ENCODE results near the gene TENM4.

Gene TENM4

DNA sequence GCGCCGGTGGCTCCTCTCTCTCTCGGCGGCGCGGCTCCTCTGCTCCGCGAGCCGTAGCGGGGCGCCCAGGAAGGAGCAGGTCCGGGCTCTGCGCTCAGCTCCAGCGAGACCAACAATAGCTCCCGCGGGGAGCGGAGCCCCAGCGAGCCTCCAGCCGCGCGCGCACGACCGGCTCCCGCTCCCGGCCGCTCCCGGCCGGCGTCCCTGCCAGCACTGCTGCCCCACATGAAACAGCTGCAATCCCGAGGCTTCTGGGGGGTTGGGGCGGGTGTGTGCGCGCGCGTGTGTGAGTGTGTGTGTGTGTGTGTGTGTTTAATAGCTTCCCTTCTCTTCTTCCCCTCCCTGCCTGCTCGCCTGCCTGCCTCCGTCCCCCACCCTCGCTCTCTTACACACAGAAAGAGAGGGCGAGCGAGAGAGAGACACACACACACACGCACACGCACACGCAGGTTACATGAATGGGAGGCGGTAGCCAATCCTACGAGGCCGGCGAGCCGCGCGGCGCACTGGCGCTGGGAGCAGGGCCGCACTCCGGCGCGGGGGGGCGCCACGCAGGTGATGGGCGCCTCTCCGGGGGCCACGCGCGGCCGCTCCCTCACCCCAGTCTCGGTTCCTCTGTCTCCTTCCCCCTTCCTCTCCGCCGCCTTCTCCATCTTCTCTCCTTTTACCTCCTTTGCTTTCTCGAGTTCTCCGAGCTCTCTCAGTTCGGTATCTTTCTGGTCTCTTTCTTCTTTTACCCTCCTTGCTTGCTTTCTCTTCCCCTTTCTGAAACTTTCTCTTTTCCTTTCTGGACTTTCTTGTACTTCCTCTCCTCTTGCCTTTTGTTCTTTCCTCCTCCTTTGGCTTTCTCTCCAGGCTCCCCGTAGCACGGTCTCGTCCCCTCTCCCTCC lies at the start of gene TENM4:
TENM4 (minus strand) TSS at position 460 of the 890 bp plus-strand sequence. CDS start 371,086 bp downstream, outside the sequence.
- DNase-seq, result peak; percentile 62

DNA sequence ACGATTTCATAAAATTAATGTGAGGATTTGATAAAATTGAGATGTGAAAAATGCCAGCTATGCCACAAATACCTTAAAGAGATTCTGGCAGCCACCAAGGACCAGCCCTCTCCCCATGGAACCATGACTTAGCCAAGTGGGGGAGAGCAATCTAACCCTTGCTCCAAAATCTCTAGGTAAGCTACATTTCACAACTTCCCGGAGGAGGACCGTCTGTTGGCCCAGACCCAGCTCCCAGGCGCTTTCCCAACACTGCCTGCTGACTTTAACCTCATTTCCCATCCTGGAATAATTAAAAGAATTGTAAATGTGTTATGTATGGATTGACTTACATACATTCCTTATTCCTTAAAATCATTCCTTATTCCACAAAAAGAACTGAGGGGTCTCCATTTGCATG lies 47.5 kb upstream of the TENM4 start:
- DNase-seq, result no peak

DNA sequence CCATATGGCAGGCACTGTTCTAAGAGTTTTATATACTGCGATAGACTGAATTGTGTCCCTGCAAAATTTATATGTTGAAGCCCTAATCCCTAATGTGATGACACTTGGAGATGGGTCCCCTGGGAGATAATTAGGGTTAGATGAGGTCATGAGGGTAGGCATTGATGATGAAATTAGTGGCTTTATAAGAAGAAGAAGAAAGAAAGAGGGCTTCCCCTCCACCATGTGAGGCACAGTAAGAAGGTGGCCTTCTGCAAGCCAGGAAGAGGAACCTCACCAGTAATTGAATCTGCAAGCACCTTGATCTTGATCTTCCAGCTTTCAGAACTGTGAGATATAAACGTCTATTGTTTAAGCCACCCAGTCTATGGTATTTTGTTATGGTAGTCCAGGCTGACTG lies 46.6 kb upstream of the TENM4 start:
- DNase-seq, result peak; percentile 43

DNA sequence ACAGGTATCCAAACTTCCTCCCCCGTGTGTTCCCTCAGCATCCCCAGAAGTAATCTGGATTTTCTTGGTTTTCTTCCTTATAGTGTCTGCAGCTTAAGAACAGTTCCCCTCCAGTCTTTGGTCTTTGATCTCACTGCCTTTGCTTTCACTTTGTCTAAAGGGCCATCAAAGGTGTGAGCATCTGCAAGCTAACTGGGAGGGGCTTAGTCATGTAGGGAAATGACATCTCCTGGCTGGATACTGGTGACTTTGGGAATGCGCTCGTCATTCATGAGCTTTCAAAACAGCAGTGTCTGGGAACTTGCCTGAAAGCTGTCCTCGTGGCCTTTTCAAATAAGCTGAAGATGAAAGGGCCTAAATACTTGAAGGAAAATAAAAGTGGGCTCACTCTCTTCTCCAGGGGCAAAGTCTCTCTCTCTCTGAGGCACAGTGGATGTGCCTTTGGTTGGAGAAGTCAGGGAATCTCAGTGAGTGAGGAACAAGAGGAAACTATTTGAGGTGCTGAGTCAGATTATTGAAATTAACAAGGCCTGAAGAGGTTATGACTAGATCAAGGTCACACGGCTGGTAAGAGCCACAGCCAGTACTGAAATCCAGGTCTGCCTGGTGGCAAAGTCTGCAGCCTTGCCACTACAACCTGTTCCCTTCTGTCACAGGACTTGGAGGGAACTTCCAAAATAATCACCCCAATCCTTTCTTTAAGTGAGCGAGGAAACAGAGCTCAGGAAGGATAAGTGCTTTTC lies 45.6 kb upstream of the TENM4 start:
- DNase-seq, result no peak

DNA sequence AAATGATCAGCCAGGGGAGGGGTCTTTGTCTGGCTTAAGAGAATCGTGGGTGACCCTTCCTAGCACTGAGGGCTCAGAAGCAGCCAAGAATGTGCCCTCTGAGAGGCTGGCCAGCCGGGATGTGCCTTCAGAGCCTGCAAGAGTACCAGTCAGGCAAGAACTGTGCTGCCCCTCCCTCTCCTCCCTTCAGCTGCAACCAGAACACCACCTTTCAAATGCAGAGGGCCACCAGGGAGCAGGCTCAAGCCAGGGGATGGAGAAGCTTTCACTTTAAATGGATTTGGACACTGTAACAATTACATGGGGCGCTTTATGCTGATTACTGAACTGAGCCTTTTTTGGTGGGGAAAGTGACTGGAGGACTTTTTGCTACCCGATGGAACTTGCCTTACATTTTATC lies 44.9 kb upstream of the TENM4 start:
- no peak for DNase-seq

DNA sequence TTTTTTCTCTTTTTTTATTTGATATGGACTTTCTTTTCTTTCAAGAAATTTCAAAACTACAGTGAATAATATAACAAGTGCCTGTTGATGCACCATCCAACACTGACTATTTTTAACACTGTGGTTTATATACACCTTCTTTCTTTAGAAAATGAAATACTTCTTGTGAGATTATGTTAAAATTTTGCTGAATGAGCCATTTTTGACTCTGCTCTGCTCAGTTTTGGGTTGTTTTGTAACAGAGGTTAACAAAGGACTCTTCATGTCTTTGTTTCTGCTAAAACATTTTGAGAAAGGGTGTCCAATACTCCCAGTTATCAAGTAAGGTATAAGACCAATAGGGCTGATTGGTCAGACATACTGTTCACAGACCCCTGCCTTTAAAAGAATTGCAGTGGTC lies 44.0 kb upstream of the TENM4 start:
- DNase-seq, result no peak

DNA sequence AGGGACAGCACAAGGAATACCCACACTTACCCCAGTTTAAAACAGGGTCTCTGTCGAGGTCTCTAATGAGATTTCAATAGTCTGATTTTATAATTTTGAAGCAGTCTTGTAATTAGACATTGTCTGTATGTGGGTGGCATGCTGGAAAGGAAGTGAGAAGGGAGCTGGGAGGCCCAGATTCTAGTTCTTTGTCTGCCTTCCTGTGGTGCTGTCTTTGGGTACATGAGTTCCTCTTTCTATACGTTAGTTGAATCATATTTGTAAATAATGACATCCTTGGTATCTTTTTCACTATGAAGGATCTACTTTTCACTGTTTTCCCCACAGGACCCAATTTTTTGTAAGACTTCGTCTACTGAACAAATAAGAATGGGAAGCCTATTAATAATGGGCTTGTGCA lies 42.0 kb upstream of the TENM4 start:
- peak; percentile 87 for DNase-seq

DNA sequence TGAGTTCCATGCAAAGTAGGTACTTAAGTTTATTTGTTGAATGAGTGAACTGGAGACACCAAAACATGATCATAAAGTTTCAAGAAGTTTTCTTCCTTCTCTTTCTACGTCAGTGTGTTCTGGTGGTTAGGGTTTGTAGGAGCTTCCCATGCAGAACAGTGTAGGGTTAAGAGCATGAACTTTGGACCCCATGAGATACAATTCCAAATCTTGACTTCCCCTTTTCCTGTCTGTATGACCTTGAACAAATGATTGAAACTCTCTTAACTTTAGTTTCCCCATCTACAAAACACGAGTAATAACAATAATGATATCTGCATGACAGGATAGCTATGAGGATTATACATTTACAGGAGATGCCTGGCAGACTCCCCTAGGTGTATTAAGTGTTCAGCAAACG lies 41.0 kb upstream of the TENM4 start:
- DNase-seq, result peak; percentile 69

DNA sequence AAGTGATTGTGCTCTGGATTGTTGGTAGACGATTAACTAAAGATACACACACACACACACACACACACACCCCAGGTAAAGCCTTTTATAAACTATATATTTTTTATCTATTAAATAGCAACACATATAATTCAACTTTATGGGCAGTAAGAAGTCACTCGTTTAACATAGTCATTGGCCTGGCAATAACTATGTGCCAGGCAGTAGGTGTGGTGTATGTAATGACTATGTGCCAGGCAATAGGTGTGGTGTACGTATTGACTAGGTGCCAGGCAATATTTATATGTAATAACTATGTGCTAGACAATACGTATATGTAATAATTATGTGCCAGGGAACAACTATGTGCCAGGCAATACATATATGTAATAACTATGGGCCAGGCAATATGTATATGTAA lies 40.0 kb upstream of the TENM4 start:
- DNase-seq, result no peak

DNA sequence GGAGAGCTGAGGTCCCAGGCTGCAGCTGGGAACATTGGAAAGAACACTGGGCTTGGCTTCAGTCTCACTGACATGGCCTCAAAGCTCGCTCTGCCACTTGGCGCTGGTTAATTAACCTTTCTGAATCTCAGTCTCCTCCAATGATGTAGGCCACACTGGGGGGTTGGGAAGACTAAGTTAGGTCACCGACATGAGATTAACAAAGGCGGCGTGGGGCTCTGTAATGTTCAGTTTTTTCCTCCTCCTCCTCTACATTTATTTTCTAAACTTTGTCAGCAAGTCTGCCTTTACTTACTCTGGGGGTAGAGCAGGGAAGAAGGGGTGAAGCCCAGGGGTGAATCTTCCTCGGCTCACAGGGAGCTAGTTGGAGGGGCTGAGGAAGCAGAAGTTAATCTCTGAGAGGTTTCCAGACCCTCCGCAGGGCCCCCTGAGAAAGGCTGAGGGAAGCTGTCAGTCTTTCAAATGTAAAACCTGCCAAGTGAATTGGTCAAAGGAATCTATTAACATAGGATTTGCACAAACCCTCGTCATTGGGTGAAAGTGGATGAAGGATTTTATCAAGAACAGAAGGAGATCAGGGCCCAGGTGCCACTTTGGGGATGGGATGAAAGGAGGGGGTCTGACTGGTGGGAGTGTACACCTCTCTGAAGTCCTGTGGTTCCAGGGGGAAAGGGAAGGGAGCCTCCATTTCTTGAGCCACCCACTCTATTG lies 32.1 kb upstream of the TENM4 start:
- DNase-seq, result no peak

DNA sequence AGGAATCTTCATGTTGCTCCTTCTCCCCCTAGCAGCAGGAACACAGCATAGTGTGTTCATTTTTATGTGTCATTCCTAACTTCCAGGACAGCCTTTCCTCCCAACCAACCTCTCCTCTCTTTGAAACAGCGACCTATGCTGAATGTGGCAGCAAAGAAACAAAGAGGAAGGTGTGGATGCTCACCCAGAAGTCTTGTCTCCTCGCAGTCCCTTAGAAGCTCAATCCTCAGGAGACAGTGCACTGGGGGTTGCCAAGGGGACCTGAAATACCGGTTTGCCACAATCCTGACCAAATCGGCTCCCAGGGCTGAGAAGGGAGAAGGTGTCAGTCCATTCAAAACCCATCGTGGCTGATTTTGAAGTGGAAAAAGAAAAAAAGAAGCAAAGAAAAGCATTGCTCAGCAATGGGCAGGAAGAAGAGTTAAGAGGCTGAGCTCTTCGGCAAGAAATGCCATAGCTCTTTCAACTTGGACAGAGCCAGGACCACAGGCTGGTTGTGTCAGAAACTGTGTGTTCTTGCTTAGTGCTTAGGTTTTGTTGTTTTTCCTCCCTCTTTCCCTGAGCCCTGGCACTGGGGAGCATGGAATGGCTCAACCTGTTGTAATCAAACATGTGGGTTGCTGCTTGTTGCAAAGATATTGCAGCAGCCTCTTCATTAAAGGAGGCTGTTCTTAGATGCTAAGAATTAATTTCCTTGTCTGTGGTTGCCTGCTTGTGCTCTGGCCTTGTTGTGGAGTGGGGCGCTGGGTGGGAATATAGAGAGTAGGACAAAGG lies 30.4 kb upstream of the TENM4 start:
- DNase-seq, result no peak

DNA sequence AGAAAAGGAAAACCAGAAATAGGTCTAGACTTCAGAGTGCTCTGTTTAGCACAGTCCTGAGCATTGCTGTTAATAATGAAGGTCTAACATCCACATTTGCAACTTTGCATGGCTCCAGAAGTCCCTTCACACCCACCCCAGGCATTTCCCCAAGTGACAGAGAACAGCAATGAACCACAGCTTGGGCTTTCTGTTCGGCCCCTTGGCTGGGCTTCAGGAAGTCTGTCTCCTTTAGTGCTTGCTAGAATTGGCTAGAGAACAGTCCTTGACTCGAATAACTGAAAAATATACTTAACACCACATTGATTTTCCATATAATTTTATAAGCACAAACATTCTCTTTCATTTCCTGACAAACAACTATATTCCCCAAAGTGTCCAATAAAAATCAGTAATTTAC lies 29.3 kb upstream of the TENM4 start:
- DNase-seq, result no peak

DNA sequence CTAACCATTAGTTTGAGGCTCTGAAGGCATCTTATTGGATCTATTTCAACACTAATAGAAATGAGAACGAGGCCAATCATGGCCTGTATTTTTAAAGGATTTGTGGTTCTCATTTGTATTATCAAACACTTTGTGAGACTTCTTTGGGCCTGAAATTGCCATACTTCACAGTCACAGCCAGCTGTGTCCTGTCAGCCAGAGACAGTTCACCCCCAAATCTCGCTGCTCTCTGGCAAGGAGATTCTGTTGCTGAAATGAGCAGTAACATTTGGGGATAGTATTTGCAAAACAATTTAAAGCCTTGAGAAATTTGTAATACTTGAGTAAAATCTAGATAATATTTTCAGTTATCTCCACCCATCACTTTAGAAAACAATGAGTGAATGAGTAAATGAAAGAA lies 26.9 kb upstream of the TENM4 start:
- no peak for DNase-seq

DNA sequence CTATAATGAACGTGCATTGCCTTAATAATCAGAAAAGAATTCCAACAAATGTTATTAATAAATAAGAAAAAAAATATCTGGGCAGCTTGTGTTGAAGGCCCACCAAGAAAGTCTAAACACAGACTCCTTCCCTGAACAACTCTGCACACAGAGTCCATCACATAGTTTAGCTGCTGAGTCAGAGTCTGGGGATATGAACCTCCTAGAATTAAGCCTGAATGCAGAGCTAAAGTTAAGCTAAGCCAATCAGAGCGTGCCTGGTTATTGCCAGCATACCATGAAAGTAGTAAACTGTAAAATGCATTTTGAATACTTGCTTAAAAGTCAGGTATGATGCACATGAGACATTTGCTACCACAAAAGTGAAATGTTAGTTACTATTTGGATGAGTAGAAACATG lies 25.6 kb upstream of the TENM4 start:
- no peak for DNase-seq

DNA sequence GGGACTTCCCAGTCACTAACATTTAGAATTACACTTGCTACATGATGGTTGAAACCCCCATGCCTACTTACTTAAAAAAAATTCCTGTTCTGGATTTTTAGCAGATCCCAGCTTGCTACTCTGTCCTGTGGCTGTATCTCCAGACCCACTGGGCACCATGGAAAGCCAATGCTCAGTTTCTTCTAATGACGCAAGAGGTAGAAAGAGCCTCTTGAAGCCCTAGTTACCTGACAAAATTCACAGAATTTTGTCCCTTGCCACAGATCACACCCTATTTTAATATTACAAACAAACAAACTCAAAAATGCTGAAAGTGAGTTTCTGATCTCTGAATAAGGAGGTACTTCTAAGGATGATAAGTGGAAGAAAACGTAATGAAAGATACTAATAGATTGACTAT lies 24.3 kb upstream of the TENM4 start:
- no peak for DNase-seq

DNA sequence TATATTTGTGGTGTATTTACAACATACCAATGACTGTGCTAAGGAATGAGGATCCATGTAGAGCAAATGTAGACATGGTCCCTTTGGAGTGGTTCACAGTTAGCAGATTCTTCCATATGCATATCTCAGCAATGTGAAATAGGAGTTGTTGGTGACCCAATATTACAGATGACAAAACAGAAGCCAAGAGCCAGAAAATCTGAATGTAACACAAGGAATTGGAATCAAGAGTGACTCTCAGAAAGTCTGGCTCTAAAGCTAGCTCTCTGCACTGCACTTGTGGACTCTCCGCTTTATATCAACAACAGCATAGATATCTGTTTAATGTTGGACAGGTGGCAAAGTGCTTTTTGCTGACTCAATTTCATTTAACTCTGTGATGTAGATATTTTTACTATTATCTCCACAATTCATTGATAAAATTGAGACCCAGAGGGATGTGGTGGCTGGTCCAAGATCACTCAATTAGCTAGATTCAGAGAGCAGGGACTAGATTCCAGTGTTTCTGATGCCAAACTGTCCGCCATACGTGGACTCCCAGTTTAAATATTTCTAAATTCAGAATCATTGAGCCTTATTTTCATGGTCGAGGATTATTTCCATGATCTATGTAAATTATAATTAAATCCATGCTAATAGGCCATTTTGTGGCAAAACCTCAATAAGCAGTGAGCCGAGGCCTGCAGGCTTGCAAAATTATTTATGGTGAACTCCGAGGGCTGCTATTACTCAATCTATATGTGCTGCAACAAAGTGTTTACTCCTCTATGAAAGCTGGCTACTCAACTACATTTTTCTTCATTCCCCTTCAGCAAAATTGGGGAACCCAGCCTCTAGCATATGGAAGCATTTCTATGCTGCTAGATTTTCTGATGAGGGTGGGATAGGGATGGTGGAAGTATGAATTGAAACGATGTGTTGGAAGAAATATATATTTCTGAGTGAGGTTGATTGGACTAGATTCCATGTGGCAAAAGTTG lies 21.1 kb upstream of the TENM4 start:
- peak; percentile 70 for DNase-seq

DNA sequence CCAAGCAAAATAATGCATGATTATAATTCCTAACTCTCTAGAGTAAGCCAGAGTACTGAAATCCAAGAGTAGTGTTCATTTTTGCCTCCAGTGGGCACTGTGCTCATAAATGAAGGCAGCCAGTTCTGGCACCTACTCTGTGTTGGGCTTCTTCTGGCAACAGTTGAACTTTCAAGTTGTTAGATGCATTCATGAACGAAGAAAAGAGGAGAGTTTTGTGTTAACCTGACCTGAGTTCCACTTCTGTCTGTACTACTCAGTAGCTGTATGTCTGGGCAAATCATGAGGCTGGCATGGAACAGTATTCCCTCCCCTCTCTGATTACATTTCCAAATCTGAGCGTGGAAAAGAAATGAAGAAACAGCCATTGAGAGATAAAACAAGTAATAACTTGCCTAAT lies 20.3 kb upstream of the TENM4 start:
- DNase-seq, result peak; percentile 54

DNA sequence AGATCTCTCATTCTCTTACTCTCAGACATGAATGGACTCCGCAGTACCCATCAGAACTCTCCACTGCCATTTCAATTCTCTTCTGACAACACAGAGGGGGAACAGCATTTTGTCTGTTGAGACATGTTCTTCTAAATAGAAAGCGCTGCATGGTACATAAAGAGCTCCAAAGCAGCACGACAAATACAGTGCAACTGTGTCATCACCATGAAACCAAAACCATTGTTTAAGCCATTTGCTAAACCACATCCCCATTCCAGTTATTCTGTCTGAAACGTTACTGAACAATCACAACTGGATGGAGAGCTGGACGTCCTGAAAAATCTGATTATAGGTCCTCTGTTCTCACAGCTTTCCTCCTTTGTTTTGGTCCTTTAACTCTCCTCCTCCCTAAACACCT lies 17.9 kb upstream of the TENM4 start:
- peak; percentile 93 for DNase-seq

DNA sequence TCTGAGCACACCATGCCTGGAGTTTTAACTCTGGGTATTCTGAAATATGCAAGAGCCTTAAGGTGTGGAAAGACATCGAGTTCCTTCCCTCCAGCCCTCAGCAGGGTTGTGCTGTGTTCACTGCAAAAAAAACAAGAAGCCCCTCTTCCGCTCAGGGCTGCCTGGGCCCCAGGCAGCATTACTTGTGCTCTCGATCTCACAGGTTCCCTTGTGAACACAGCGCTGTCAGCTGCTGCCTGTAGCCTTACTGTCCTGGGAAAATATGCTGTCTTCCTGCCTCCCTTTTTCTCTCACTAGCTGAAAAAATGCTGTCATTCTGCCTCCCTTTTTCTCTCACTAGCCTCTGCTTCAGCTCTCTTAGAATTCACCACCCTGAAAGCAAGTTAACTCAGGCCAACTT lies 15.7 kb upstream of the TENM4 start:
- DNase-seq, result no peak

DNA sequence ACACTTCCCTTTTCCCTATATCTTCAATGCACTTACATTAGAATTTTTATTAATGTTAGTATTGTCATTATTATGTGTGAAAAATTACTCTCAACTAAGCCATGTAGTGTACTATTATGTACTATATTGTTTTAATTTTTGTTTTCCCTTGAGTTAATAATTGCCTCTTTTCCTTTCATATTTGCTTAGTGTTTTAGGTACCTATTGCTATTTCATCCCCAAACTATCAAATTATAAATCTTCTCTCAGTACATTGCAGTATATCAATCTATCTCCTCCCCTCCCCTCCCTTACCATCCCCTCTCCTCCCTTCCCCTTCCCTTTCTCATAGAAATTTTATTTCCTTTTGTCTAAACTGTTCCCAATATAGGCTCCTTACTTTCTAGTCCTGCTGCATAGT lies 12.8 kb upstream of the TENM4 start:
- DNase-seq, result no peak

DNA sequence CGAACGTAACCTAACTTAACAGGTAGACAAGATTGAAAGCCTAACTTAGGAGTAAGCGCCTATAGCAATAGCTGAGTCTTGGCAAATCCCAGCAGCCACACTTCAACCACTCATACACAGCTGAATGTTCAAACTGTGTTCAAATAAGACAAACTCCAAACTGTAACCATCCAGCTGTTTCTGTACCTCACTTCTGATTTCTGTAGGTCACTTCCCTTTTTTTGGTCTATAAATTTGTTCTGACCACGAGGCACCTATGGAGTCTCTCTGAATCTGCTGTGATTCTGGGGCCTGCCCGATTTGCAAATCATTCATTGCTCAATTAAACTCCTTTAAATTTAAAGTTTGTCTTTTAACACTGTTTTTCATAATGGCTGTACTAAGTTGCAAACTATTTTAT lies 8.2 kb upstream of the TENM4 start:
- DNase-seq, result peak; percentile 35
